Sigmoid colon (tissue), 7 donors: ENCODE measurements around the gene CCDC158. TPM values are rescaled to one million over a fixed set of nuclear protein-coding genes. Genes with fewer than 3 reads are reported as not detected.
"Not testable (repeated sequence)": the region's sequence is repeated elsewhere in the genome, so short reads cannot be mapped to it uniquely, and the experiment has no call there.

ENCODE experiments used
- DNase-seq: peaks from one replicate; pipeline ENCODE4 v3.0.0-alpha.2; 2019
- H3K27ac ChIP-seq, 4 donors: fragments of 200-600 bp; sonication (generic); one replicate each; pipeline ENCODE4 v1.5.1; 2016 to 2019; ENCODE audit warnings: mild to moderate bottlenecking in 1 of 4
- H3K27me3 ChIP-seq, 3 donors: fragments of 200-600 bp; sonication (generic); one replicate each; pipeline ENCODE4 v1.5.1; 2019; ENCODE audit warnings: mild to moderate bottlenecking in 1 of 3
- H3K36me3 ChIP-seq, 4 donors: fragments of 200-600 bp; sonication (generic); one replicate each; pipeline ENCODE4 v1.5.1; 2016 to 2019
- H3K4me1 ChIP-seq, 4 donors: fragments of 200-600 bp; sonication (generic); one replicate each; pipeline ENCODE4 v1.5.1; 2017 to 2019
- H3K4me3 ChIP-seq, 4 donors: fragments of 200-600 bp; sonication (generic); one replicate each; pipeline ENCODE4 v1.5.1; 2017 to 2019; ENCODE audit warnings: mild to moderate bottlenecking in 2 of 4, moderate library complexity in 1 of 4
- H3K9me3 ChIP-seq, 4 donors: fragments of 200-600 bp in 3 of 4; sonication (generic) in 3 of 4; one replicate each; pipeline versions ENCODE4 v1.5.1 to v1.6.1; 2013 to 2019
- CTCF ChIP-seq, 4 experiments: fragments of 450-650 bp in 3 of 4; fragments of 200-600 bp in 1 of 4; IDR thresholded peaks; one replicate each; pipeline ENCODE4 v1.5.1; 2016 to 2019; ENCODE audit warnings: antibody characterized with exemption in 4 of 4, mild to moderate bottlenecking in 3 of 4, moderate library complexity in 2 of 4
- EP300 ChIP-seq, 4 donors: sonication (generic); formaldehyde crosslinking; IDR thresholded peaks; one replicate each; pipeline ENCODE4 v1.6.1; 2017; ENCODE audit warnings: antibody characterized with exemption in 4 of 4
- POLR2A ChIP-seq, 2 donors: fragments of 450-650 bp; IDR thresholded peaks; one replicate each; pipeline ENCODE4 v1.6.1; 2016; ENCODE audit warnings: antibody characterized with exemption in 2 of 2, mild to moderate bottlenecking in 2 of 2, moderate library complexity in 2 of 2
- POLR2AphosphoS5 ChIP-seq, 4 donors: sonication (generic); formaldehyde crosslinking; IDR thresholded peaks; one replicate each; pipeline ENCODE4 v1.6.1; 2017; ENCODE audit warnings: antibody characterized with exemption in 4 of 4
- WGBS, 2 donors: extraction: QIAGEN DNeasy Blood & Tissue Kit; methylation state at CpG; one replicate each; pipeline ENCODE4 v1.1.7; 2013; 5-methylcytosine and 5-hydroxymethylcytosine counted together
- intact Hi-C: fragments of 100-400 bp; cut with DNase I; formaldehyde crosslinking; loops from one replicate; pipeline ENCODE4 v1.15.1; 2023
- polyA plus RNA-seq, 3 donors: library from polyadenylated mRNA; stranded (reverse); fragments of 200-250 nt; gene quantifications; one replicate each; pipeline ENCODE4 v1.2.3, GENCODE V29; 2013
- total RNA-seq, 4 donors: library from RNA; depleted of rRNA; stranded (reverse); fragments of >200 nt; gene quantifications; one replicate each; pipeline ENCODE4 v1.1.0, GENCODE V29; 2016
- donor health status: healthy with polysubstance abuse.
- donor health status: Bipolar disorder and iron deficiency.
- donor health status: healthy.

CCDC158 gene
- total and polyA plus RNA-seq, 7 donors: 0.12 to 1.7 (median 0.62) TPM; not detected in 3

- H3K27ac ChIP-seq: no peak overlapping the region
- intact Hi-C loops: no loop called here
- no peak for DNase-seq
- no peaks in the 10 kb centered on the region for H3K27me3 ChIP-seq
- TF ChIP-seq EP300 (IDR thresholded peaks at IDR 0.05) (no peak), CTCF (IDR thresholded peaks at IDR 0.05) (no peak), POLR2A (IDR thresholded peaks at IDR 0.05) (no peak), POLR2AphosphoS5 (IDR thresholded peaks at IDR 0.05) (no peak)
- no peak overlapping the region for H3K4me3 ChIP-seq
- no peaks in the 10 kb centered on the region for H3K9me3 ChIP-seq
- H3K4me1 ChIP-seq: no peaks in the 10 kb centered on the region
- no peaks in the 10 kb centered on the region for H3K36me3 ChIP-seq
- 18 to 68% methylated on average over 6 of the region's 6 CpGs for WGBS, 2 donors
Measured at GRCh38 chr4:76282941-76283689, 137.8 kb downstream of the CCDC158 start.

- H3K27me3 ChIP-seq, H3K27ac ChIP-seq, H3K36me3 ChIP-seq, H3K4me3 ChIP-seq, H3K4me1 ChIP-seq, intact Hi-C loops, H3K9me3 ChIP-seq, DNase-seq: not testable (repeated sequence)
- 62 to 88% methylated on average over 6 of the region's 6 CpGs for WGBS, 2 donors
Measured at GRCh38 chr4:76281594-76281993, 139.3 kb downstream of the CCDC158 start.

GRCh38 chr4:76280488-76281441, 140.2 kb downstream of the CCDC158 start:
- Histone ChIP-seq H3K9me3 (no peaks in the 10 kb centered on the region), H3K36me3 (no peaks in the 10 kb centered on the region), H3K27ac (no peak overlapping the region), H3K4me3 (no peak overlapping the region), H3K4me1 (no peaks in the 10 kb centered on the region), H3K27me3 (no peaks in the 10 kb centered on the region)
- intact Hi-C loops: no loop called here
- TF ChIP-seq CTCF (IDR thresholded peaks at IDR 0.05) (no peak), POLR2AphosphoS5 (IDR thresholded peaks at IDR 0.05) (no peak), EP300 (IDR thresholded peaks at IDR 0.05) (no peak), POLR2A (IDR thresholded peaks at IDR 0.05) (no peak)
- no peak for DNase-seq
- WGBS, 2 donors: 78 to 84% methylated on average over 6 of the region's 6 CpGs

GRCh38 chr4:76279462-76279861, 141.5 kb downstream of the CCDC158 start:
- Histone ChIP-seq H3K27ac (no peak overlapping the region), H3K4me1 (no peaks in the 10 kb centered on the region), H3K27me3 (no peaks in the 10 kb centered on the region), H3K36me3 (no peaks in the 10 kb centered on the region), H3K9me3 (no peaks in the 10 kb centered on the region), H3K4me3 (no peak overlapping the region)
- 62 to 70% methylated on average over 4 of the region's 4 CpGs for WGBS, 2 donors
- TF ChIP-seq CTCF (IDR thresholded peaks at IDR 0.05) (no peak), POLR2A (IDR thresholded peaks at IDR 0.05) (no peak), POLR2AphosphoS5 (IDR thresholded peaks at IDR 0.05) (no peak), EP300 (IDR thresholded peaks at IDR 0.05) (no peak)
- intact Hi-C loops: no loop called here
- no peak for DNase-seq

GRCh38 chr4:76278583-76278982, 142.4 kb downstream of the CCDC158 start:
- TF ChIP-seq POLR2AphosphoS5 (IDR thresholded peaks at IDR 0.05) (no peak), POLR2A (IDR thresholded peaks at IDR 0.05) (no peak), CTCF (IDR thresholded peaks at IDR 0.05) (no peak), EP300 (IDR thresholded peaks at IDR 0.05) (no peak)

More at GRCh38 chr4:76278583-76278982, 142.4 kb downstream of the CCDC158 start:
- H3K9me3 ChIP-seq: no peaks in the 10 kb centered on the region
- H3K4me3 ChIP-seq: no peak overlapping the region
- no peaks in the 10 kb centered on the region for H3K27me3 ChIP-seq
- H3K27ac ChIP-seq: no peak overlapping the region
- WGBS, 2 donors: 29 to 56% methylated on average over 1 of the region's 1 CpG
- DNase-seq: no peak
- intact Hi-C loops: no loop called here
- H3K4me1 ChIP-seq: no peaks in the 10 kb centered on the region
- H3K36me3 ChIP-seq: no peaks in the 10 kb centered on the region
